HEK293T (cell line): Measurements from ENCODE around the gene FHL3.

Experiments
- CTCF ChIA-PET: fragments of 350-600 bp; formaldehyde crosslinking; extraction: SDS; loops from one replicate; lab custom pipeline; 2021; ENCODE audit warnings: antibody characterized with exemption, inconsistent platforms; lab: Yijun Ruan, JAX
- POLR2A ChIA-PET: fragments of 350-600 bp; formaldehyde crosslinking; extraction: SDS; loops from one replicate; lab custom pipeline; 2020; ENCODE audit warnings: antibody characterized with exemption, inconsistent platforms; lab: Yijun Ruan, JAX
- DNase-seq: peaks from one replicate; pipeline ENCODE4 v3.0.0; 2012; ENCODE audit warnings: mixed read lengths; ENCODE audit errors: extremely low spot score
- ARNT ChIP-seq: fragments of 450-650 bp; IDR thresholded peaks from 2 replicates; pipeline ENCODE4 v1.6.1; 2017; ENCODE audit warnings: mild to moderate bottlenecking
- BHLHE40 ChIP-seq: fragments of 450-650 bp; IDR thresholded peaks from 2 replicates; pipeline ENCODE4 v1.6.1; 2016; ENCODE audit warnings: mild to moderate bottlenecking, moderate library complexity, borderline replicate concordance
- CTBP1 ChIP-seq: fragments of 450-650 bp; IDR thresholded peaks from 2 replicates; pipeline ENCODE4 v1.6.1; 2016; ENCODE audit warnings: borderline replicate concordance
- ELF4 ChIP-seq: fragments of 450-650 bp; IDR thresholded peaks from 2 replicates; pipeline ENCODE4 v1.6.1; 2017; ENCODE audit warnings: antibody characterized with exemption
- FOXA1 ChIP-seq: fragments of 450-650 bp; IDR thresholded peaks from 2 replicates; pipeline ENCODE4 v1.6.1; 2016; ENCODE audit warnings: mild to moderate bottlenecking
- FOXK2 ChIP-seq: fragments of 450-650 bp; IDR thresholded peaks from 2 replicates; pipeline ENCODE4 v1.6.1; 2016; ENCODE audit warnings: mild to moderate bottlenecking
- FOXM1 ChIP-seq: fragments of 450-650 bp; IDR thresholded peaks from 2 replicates; pipeline ENCODE4 v1.6.1; 2017; ENCODE audit warnings: mild to moderate bottlenecking, borderline replicate concordance
- HDGF ChIP-seq: fragments of 450-650 bp; IDR thresholded peaks from 2 replicates; pipeline ENCODE4 v1.6.1; 2017; ENCODE audit warnings: antibody characterized with exemption, borderline replicate concordance
- L3MBTL2 ChIP-seq: fragments of 450-650 bp; conservative IDR thresholded peaks from 2 replicates; pipeline ENCODE4 v1.6.1; 2016; ENCODE audit warnings: mild to moderate bottlenecking
- LEF1 ChIP-seq: fragments of 450-650 bp; IDR thresholded peaks from 2 replicates; pipeline ENCODE4 v1.6.1; 2017; ENCODE audit warnings: mild to moderate bottlenecking, borderline replicate concordance
- NFRKB ChIP-seq: fragments of 450-650 bp; IDR thresholded peaks from 2 replicates; pipeline ENCODE4 v1.6.1; 2016; ENCODE audit warnings: mild to moderate bottlenecking, moderate library complexity
- PKNOX1 ChIP-seq: fragments of 450-650 bp; IDR thresholded peaks from 2 replicates; pipeline ENCODE4 v1.6.1; 2016
- SP1 ChIP-seq: fragments of 450-650 bp; IDR thresholded peaks from 2 replicates; pipeline ENCODE4 v1.6.1; 2017
- SUZ12 ChIP-seq: fragments of 450-650 bp; IDR thresholded peaks from 2 replicates; pipeline ENCODE4 v1.6.1; 2016; ENCODE audit warnings: mild to moderate bottlenecking
- TARDBP ChIP-seq: fragments of 450-650 bp; IDR thresholded peaks from 2 replicates; pipeline ENCODE4 v1.6.1; 2016
- ZNF384 ChIP-seq: fragments of 450-650 bp; IDR thresholded peaks from 2 replicates; pipeline ENCODE4 v1.6.1; 2016

FHL3 gene

GRCh38 chr1:38005195-38006007, at the start of gene FHL3:
TSS of gene FHL3 (minus strand) at chr1:38005514. CDS start at chr1:37999412, 6,102 bp downstream.
- TF ChIP-seq TARDBP, result no peak
- TF ChIP-seq FOXM1, result 0 out of 2 replicates have a peak, but pooled peaks have one; percentile 19
- DNase-seq, result peak; percentile 74
- CTCF ChIA-PET, result no interaction called here
- POLR2A ChIA-PET, result no interaction called here

GRCh38 chr1:38053416-38054091, 48.2 kb upstream of the FHL3 start:
- no peak for DNase-seq
- TF ChIP-seq L3MBTL2 (no peak), TARDBP (no peak), SUZ12 (no peak)
- POLR2A ChIA-PET, result no interaction called here

GRCh38 chr1:38052750-38053415, 47.6 kb upstream of the FHL3 start:
- DNase-seq, result no peak
- CTCF ChIA-PET, result interaction anchor here (1.2 to 1.6 kb wide), 2 partner anchors 14 to 19 kb away, joined by 3 to 7 read pairs; no protein-coding TSS in a partner anchor

More at GRCh38 chr1:38053416-38054091, 48.2 kb upstream of the FHL3 start:
- CTCF ChIA-PET, result interaction anchor here (0.6 to 1.6 kb wide), 3 partner anchors 14 to 406 kb away, joined by 3 to 7 read pairs (median 5); no protein-coding TSS in a partner anchor

GRCh38 chr1:38051079-38051543, 45.8 kb upstream of the FHL3 start:
- no peak for TF ChIP-seq ZNF384
- no peak for TF ChIP-seq FOXA1
- no peak for TF ChIP-seq HDGF
- TF ChIP-seq L3MBTL2, result no peak
- no peak for TF ChIP-seq ELF4
- no peak for TF ChIP-seq NFRKB
- TF ChIP-seq CTBP1, result no peak
- TF ChIP-seq PKNOX1, result no peak
- no peak for TF ChIP-seq FOXK2
- no peak for TF ChIP-seq LEF1
- no peak for DNase-seq
- ChIA-PET CTCF (no interaction called here), POLR2A (no interaction called here)

More at GRCh38 chr1:38052750-38053415, 47.6 kb upstream of the FHL3 start:
- TF ChIP-seq ZNF384 (no peak), LEF1 (no peak), BHLHE40 (no peak), ELF4 (no peak), SP1 (no peak), NFRKB (no peak), ARNT (no peak), FOXA1 (no peak), FOXK2 (no peak)
- POLR2A ChIA-PET, result no interaction called here

GRCh38 chr1:38050397-38051078, 45.2 kb upstream of the FHL3 start:
- CTCF ChIA-PET, result no interaction called here
- POLR2A ChIA-PET, result no interaction called here
- TF ChIP-seq CTBP1, result no peak
- TF ChIP-seq LEF1, result no peak
- TF ChIP-seq NFRKB, result no peak
- no peak for TF ChIP-seq HDGF
- no peak for TF ChIP-seq PKNOX1
- no peak for TF ChIP-seq BHLHE40
- no peak for TF ChIP-seq L3MBTL2
- TF ChIP-seq ARNT, result no peak
- no peak for TF ChIP-seq FOXM1
- no peak for TF ChIP-seq TARDBP
- TF ChIP-seq ELF4, result no peak
- TF ChIP-seq SUZ12, result no peak
- TF ChIP-seq FOXK2, result no peak
- TF ChIP-seq SP1, result no peak
- no peak for DNase-seq

- CTCF ChIA-PET, result interaction anchor here (1.1 kb wide), 1 partner anchor 9 kb away, joined by 3 read pairs; no protein-coding TSS in a partner anchor
- POLR2A ChIA-PET, result interaction anchor here (0.9 kb wide), 1 partner anchor 11 kb away, joined by 3 read pairs; no protein-coding TSS in a partner anchor
- DNase-seq, result no peak
- no peak for TF ChIP-seq SUZ12
- TF ChIP-seq L3MBTL2, result no peak
- no peak for TF ChIP-seq NFRKB
- TF ChIP-seq FOXA1, result no peak
- no peak for TF ChIP-seq HDGF
- no peak for TF ChIP-seq FOXK2
- TF ChIP-seq LEF1, result no peak
- TF ChIP-seq SP1, result no peak
- TF ChIP-seq TARDBP, result no peak
- TF ChIP-seq BHLHE40, result no peak
- no peak for TF ChIP-seq PKNOX1
- no peak for TF ChIP-seq FOXM1
- no peak for TF ChIP-seq ZNF384
- TF ChIP-seq ELF4, result no peak
- no peak for TF ChIP-seq CTBP1
Observed at GRCh38 chr1:38047603-38048141, 42.4 kb upstream of the FHL3 start.
